Measurements from ENCODE around the gene HS6ST2. TPM values are rescaled to one million over a fixed set of nuclear protein-coding genes. Genes with fewer than 3 reads are reported as not detected.

Gene HS6ST2
- total RNA-seq, 4 donors from 2014 or later: 0.21 to 0.30 (median 0.24) TPM; not detected in 1

GRCh38 chrX:132694382-132694781, 264.0 kb downstream of the HS6ST2 start:
- Histone ChIP-seq H3K4me1 (no peaks in the 10 kb centered on the region), H3K4me3 (no peak overlapping the region), H3K9me3 (no peaks in the 10 kb centered on the region), H3K27me3 (no peaks in the 10 kb centered on the region), H3K36me3 (no peaks in the 10 kb centered on the region), H3K27ac (no peak overlapping the region)
- DNase-seq (ENCODE audit: low spot score in 2 of 2): no peak
- 67% methylated on average over 3 of the region's 3 CpGs for WGBS
- TF ChIP-seq CTCF (IDR thresholded peaks at IDR 0.05) (no peak), POLR2A (IDR thresholded peaks at IDR 0.05) (no peak), EP300 (IDR thresholded peaks at IDR 0.05) (no peak), POLR2AphosphoS5 (IDR thresholded peaks at IDR 0.05) (no peak)

DNA sequence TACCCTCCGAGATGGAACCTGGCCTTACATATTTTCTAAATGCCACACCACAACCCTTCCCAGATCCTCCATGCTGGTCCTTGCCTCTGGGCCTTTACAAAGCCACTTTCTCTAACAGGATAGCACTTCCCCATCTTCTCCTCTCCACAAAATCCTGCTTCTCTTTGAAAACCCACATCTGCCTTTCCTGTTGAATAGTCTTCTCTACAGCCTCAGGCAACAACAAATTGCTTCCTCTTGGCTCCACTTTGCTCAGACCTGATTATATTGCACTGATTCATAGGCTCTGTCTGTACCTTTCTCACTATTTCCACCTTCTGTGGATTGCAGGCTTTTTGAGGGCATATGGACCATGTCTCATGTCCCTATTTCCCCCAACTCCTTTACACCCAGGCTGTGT, 265.9 kb downstream of the HS6ST2 start:
- H3K27ac ChIP-seq: no peak overlapping the region
- no peaks in the 10 kb centered on the region for H3K36me3 ChIP-seq
- H3K27me3 ChIP-seq: no peaks in the 10 kb centered on the region
- 68% methylated on average over 1 of the region's 1 CpG for WGBS
- no peak for DNase-seq (ENCODE audit: low spot score in 2 of 2)
- TF ChIP-seq POLR2A (IDR thresholded peaks at IDR 0.05) (no peak), CTCF (IDR thresholded peaks at IDR 0.05) (no peak), POLR2AphosphoS5 (IDR thresholded peaks at IDR 0.05) (no peak), EP300 (IDR thresholded peaks at IDR 0.05) (no peak)
- no peak overlapping the region for H3K4me3 ChIP-seq
- H3K9me3 ChIP-seq: no peaks in the 10 kb centered on the region
- H3K4me1 ChIP-seq: no peaks in the 10 kb centered on the region

GRCh38 chrX:132692066-132692465, 266.4 kb downstream of the HS6ST2 start:
- TF ChIP-seq POLR2A (IDR thresholded peaks at IDR 0.05) (no peak), CTCF (IDR thresholded peaks at IDR 0.05) (no peak)
- 84% methylated on average over 6 of the region's 6 CpGs for WGBS
- Histone ChIP-seq H3K9me3 (no peaks in the 10 kb centered on the region), H3K36me3 (no peaks in the 10 kb centered on the region), H3K4me3 (no peak overlapping the region), H3K4me1 (no peaks in the 10 kb centered on the region), H3K27ac (no peak overlapping the region), H3K27me3 (no peaks in the 10 kb centered on the region)
- no peak for DNase-seq (ENCODE audit: low spot score in 2 of 2)

DNA sequence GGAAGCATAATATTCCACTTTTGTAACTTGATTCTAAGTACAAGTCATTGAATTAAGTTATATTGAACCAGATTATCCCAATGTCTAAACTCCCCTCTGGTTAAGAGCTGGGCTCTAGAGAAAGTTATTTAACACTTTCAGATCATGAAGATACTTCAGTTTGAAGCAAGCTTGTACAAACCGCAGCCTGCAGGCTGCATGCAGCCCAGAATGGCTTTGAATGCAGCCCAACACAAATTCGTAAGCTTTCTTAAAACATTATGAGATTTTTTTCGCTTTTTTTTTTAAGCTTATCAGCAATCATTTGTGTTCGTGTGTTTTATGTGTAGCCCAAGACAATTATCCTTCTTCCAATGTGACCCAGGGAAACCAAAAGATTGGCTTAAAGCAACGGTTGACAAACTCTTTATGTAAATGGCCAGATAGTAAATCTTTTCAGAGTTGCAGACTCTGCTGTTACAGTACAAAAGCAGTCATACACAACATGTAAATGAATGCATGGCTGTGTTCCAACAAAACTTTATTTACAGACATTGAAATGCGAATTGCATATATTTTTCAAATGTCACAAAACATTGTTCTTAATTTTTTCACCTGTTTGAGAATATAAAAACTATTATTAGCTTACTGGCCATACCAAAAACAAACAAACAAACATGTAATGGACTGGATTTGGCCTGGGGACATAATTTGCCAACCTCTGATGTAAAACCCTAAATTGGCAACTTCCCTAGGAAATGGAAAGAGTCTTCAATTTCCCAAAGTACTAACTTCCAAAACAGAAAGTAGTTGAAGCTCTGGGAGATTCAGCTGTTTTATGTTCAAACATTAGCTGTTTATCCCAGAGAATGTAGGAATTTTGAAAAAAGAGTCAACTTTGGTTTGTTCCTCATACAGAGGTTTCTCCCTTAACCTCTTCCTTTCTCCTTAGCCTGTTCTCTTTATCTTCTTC, 268.5 kb downstream of the HS6ST2 start:
- no peak for TF ChIP-seq EP300 (IDR thresholded peaks at IDR 0.05)
- TF ChIP-seq POLR2AphosphoS5 (IDR thresholded peaks at IDR 0.05): no peak
- no peak for TF ChIP-seq POLR2A (IDR thresholded peaks at IDR 0.05)
- TF ChIP-seq CTCF (IDR thresholded peaks at IDR 0.05): no peak
- H3K27ac ChIP-seq: no peak overlapping the region
- no peaks in the 10 kb centered on the region for H3K9me3 ChIP-seq
- no peaks in the 10 kb centered on the region for H3K27me3 ChIP-seq
- H3K4me3 ChIP-seq: no peak overlapping the region
- WGBS: 43% methylated on average over 6 of the region's 6 CpGs
- DNase-seq (ENCODE audit: low spot score in 2 of 2): no peak
- no peaks in the 10 kb centered on the region for H3K4me1 ChIP-seq
- no peaks in the 10 kb centered on the region for H3K36me3 ChIP-seq

GRCh38 chrX:132685276-132685675, 273.2 kb downstream of the HS6ST2 start:
- Histone ChIP-seq H3K27me3 (no peaks in the 10 kb centered on the region), H3K36me3 (no peaks in the 10 kb centered on the region), H3K9me3 (no peaks in the 10 kb centered on the region), H3K27ac (no peak overlapping the region), H3K4me1 (no peaks in the 10 kb centered on the region), H3K4me3 (no peak overlapping the region)
- DNase-seq (ENCODE audit: low spot score in 2 of 2): no peak
- TF ChIP-seq CTCF (IDR thresholded peaks at IDR 0.05) (no peak), EP300 (IDR thresholded peaks at IDR 0.05) (no peak), POLR2AphosphoS5 (IDR thresholded peaks at IDR 0.05) (no peak), POLR2A (IDR thresholded peaks at IDR 0.05) (no peak)
- 64% methylated on average over 4 of the region's 4 CpGs for WGBS
